NK-92 (cell line): ENCODE measurements around the gene DUSP7.

Experiments
- DNase-seq: peaks from one replicate; lab custom pipeline; 2025; ENCODE audit not compliant: unreplicated experiment; lab: John Stamatoyannopoulos, UW

DUSP7 gene

GRCh38 chr3:52056521-52056967, at the start of gene DUSP7:
Gene DUSP7 (minus strand): TSS chr3:52056571. CDS start chr3:52056366, 205 bp downstream.
- DNase-seq, result no peak

GRCh38 chr3:52104684-52105640, 48.6 kb upstream of the DUSP7 start:
- DNase-seq, result no peak

GRCh38 chr3:52102934-52103333, 46.6 kb upstream of the DUSP7 start:
- DNase-seq, result no peak

- no peak for DNase-seq
These were observed 42.6 kb upstream of the DUSP7 start for GRCh38 chr3:52099001-52099401.

GRCh38 chr3:52097851-52098507, 41.6 kb upstream of the DUSP7 start:
- no peak for DNase-seq

- DNase-seq, result no peak
These were observed 39.8 kb upstream of the DUSP7 start for GRCh38 chr3:52095990-52096775.

- no peak for DNase-seq
These were observed 38.5 kb upstream of the DUSP7 start for GRCh38 chr3:52094571-52095485.

GRCh38 chr3:52093756-52094545, 37.6 kb upstream of the DUSP7 start:
- no peak for DNase-seq

GRCh38 chr3:52092891-52093290, 36.5 kb upstream of the DUSP7 start:
- DNase-seq, result no peak

GRCh38 chr3:52092271-52092660, 35.9 kb upstream of the DUSP7 start:
- no peak for DNase-seq

- no peak for DNase-seq
These were observed 35.4 kb upstream of the DUSP7 start for GRCh38 chr3:52091586-52092270.

- no peak for DNase-seq
These were observed 34.6 kb upstream of the DUSP7 start for GRCh38 chr3:52090933-52091468.

- no peak for DNase-seq
These were observed 34.0 kb upstream of the DUSP7 start for GRCh38 chr3:52090131-52090932.

- DNase-seq, result no peak
These were observed 33.3 kb upstream of the DUSP7 start for GRCh38 chr3:52089691-52090090.

- no peak for DNase-seq
These were observed 32.3 kb upstream of the DUSP7 start for GRCh38 chr3:52088445-52089367.

- no peak for DNase-seq
These were observed 31.4 kb upstream of the DUSP7 start for GRCh38 chr3:52087731-52088130.
